Measurements from ENCODE around the gene SPTSSA.

GRCh38 chr14:34479694-34480093 lies 17.7 kb upstream of the SPTSSA start:
- TF ChIP-seq POLR2AphosphoS5 (IDR thresholded peaks at IDR 0.05; ENCODE audit: low read depth, low read length): no peak
- TF ChIP-seq POLR2A (IDR thresholded peaks at IDR 0.05; ENCODE audit: low read depth, low read length): no peak
- no peak for TF ChIP-seq TAF1 (IDR thresholded peaks at IDR 0.05; ENCODE audit: low read depth, low read length)
- no peak for TF ChIP-seq SPI1 (IDR thresholded peaks at IDR 0.05; ENCODE audit: low read depth, low read length)
- TF ChIP-seq POU2F2 (IDR thresholded peaks at IDR 0.05; ENCODE audit: low read depth, low read length): no peak
- TF ChIP-seq PAX5 (IDR thresholded peaks at IDR 0.05; ENCODE audit: insufficient read depth, low read length, severe bottlenecking): no peak
